Activated naive CD4-positive, alpha-beta T cell treated with anti-CD3 and anti-CD28 coated beads, Interleukin-2, amount 50 U/mL, for 16 hours (primary cell): ENCODE data around the gene RAB3A.
A peak's percentile ranks its signal among the peaks of the same experiment; 100 is the strongest.

Experiments
- DNase-seq: peaks from one replicate; pipeline ENCODE4 v3.0.0-alpha.2; 2020

The RAB3A gene

DNA sequence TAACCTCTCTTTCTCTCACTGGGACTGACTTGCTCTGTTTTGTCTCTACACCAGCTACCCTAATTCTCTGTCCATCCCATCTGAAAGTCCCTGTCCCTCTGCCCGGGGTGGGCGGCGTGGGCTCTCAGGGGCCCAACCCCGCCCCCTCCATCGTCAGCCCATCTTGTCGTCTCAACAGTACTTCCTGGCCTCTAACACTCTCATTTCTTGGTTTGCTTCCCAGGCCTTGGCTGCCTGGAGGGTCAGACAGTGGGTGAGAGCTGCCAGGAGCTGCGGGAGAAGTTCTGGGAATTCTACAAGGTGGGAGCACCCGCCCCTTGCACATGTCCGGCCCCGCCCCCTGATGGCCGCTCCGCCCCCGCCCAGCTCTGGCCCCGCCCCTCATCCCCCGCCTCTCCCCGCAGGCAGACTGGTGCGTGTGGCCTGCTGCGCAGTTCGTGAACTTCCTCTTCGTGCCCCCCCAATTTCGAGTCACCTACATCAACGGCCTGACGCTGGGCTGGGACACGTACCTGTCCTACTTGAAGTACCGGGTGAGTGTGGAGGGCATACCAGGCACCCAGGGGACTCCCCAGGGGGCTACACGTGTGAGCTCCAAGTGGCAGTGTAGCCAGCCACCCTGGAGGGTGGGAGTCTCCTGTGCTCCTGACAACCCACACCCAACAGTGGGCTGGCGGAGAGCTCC, 9.1 kb downstream of the RAB3A start:
- peak; percentile 29 for DNase-seq

DNA sequence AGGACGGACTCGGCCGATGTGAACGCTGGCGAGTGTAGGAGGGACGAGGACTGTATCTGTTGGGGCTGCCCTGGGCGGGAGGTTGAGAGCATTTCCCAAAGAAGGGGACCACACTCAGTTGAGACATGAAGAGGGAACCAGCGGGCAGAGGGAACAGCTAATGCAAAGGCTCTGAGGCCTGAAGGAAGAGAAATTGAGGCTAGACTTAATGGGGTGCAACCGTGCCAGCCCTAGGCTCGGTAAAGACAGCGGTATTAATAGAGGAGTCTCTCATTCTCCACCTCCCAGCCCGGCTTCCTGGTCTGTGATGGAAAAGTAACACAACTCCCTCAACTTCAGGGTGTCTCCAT, 9.7 kb downstream of the RAB3A start:
- DNase-seq = no peak

DNA sequence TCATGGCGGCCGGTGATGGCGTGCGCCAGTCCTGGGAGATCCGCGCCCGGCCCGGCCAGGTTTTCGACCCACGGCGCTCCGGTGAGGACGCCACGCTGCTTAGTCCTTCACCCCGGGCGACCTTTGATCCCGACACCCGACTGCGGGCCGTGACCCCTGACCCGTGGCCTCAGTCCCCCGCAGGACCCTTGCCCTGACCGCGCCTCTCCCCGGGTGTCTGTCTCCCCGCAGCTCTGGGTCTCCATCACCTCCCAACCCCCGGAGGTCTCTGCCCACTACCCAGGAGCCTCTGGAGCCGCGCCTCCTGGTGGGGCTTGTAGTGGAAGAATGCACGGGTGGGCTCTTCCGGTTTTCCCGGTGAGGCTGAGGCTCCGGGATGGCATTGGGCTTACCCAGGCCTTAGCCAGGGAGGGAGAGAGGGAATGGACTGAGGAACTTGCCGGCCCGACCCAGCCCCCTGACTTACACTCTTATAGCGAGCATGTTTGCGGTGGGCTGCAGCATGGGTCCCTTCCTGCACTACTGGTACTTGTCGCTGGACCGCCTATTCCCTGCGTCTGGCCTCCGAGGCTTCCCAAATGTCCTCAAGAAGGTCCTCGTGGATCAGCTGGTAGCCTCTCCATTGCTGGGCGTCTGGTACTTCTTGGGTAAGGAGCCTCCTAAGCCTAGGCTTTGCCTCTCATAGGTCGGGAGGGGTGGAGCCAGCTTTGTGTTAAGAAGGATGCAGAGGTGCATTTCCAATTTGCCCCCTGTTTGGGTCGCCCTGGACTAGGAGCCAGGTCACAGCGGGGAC, 10.3 kb downstream of the RAB3A start:
- DNase-seq = no peak

DNA sequence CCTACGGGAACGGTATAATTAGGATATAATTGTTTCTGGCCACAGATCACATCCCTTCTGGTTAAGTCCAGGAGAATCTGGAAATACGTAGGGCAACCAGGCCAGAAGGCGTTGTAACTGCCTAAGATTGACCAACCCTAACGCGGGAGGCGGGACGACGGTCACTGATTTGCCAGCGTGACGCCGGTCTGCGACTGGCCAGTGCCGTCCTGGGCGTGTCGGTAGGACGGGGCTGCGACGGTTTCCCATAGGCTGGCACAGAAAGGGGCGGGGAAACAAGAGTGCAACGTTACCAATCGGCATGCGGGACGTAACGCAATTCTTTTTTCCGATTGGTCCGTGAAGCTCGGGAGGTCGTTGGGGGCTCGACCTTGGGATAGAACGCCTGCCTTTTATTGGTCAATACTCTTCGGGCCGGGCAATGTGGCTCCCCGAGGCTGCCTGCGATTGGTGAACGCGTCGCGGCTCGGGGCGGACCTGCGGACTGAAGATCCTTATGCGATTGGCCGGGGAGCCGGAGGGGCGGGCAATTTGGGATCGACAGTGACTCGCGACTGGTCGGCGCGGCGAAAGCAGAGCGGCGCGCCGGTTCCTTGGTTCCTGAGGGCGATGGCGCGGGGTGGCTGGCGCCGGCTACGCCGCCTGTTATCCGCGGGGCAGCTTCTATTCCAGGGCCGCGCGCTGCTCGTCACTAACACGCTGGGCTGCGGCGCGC, 11.0 kb downstream of the RAB3A start, which contains the start of gene MPV17L2:
MPV17L2 (plus strand) TSS at position 546 of the 715 bp plus-strand sequence; CDS start at position 610, 64 bp downstream.
- peak; percentile 99 for DNase-seq

DNA sequence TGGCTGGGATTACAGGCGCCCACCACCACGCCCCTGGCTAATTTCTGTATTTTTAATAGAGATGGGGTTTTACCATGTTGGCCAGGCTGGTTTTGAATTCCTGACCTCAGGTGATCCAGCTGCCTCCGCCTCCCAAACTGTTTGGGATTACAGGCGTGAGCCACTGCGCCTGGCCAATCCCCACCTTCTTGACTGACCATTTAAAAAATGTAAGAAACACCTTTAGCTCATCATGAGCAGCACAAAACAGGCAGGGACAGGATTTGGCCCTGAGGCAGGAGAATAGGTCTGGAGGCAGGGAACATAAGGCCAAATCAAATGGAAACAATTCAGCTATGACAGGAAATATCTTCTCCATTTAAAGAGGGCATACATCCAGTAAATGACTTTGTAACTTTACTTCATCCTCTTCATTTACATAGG, 12.2 kb downstream of the RAB3A start:
- no peak for DNase-seq

DNA sequence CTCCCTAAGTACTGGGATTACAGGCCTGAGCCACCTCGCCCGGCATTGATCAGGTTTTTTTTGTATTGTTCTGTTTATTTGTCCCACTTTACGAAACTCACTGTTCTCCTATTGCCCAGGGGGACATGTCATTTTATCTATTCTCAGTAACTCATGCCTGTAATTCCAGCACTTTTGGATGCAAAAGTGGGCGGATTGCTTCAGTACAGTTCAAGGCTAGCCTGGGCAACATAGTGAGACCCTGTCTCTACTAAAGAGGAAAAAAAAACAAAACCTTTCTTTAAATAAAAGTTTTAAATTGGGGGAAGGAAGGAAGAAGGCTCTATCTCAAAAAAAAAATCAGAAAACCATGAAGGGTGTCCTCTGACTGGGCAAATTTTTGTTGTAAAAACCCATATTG, 13.6 kb downstream of the RAB3A start:
- DNase-seq = no peak

DNA sequence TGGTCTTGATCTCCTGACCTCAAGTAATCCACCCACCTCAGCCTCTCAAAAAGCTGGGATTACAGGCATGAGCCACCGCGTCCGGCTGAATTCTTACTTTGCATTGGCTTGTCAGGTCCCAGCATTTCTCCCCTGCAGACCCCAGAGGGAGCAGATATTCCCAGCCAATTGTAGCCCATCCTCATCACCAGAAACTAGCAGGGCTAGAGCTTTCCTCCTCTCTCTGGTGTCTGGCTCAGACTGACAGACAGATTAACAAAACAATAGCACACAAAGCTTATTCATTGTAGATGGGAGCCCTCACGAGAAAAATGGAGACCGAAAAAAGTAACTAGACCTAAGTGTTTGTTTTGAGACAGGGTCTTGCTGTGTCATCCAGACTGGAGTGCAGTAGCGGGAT, 18.3 kb downstream of the RAB3A start:
- no peak for DNase-seq

DNA sequence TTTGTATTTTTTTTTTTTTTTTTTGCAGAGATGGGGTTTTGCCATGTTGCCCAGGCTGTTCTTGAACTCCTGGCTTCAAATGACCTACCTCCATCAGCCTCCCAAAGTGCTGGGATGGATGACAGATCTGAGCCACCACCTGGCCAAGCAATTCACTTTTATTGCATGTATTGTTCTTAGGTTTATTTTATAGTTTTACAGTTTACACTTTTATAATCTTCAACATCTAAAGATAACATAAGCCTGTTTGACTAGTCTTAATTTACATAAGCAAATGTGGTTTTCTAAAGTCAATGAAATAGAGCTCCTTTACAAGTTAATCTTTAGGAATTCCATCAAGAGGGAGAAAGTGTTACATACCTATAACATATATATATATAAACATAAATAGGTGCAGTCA, 20.3 kb downstream of the RAB3A start:
- DNase-seq = no peak

DNA sequence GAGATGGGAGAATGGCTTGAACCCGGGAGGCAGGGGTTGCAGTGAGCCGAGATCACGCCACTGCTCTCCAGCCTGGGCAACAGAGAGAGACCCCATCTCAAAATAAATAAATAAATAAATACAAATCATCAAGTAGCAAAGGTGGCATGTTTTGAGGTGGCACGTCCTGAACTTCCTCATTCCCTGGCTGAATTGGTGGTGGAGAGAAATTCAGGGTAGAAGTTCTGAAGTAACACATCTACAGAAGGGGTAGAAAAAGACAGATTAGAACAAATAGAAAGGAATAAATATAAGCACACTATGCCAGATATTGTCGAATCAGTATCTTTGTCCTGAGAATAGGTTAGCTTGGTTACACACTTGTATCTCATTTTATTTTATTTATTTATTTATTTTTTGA, 23.9 kb downstream of the RAB3A start:
- no peak for DNase-seq

DNA sequence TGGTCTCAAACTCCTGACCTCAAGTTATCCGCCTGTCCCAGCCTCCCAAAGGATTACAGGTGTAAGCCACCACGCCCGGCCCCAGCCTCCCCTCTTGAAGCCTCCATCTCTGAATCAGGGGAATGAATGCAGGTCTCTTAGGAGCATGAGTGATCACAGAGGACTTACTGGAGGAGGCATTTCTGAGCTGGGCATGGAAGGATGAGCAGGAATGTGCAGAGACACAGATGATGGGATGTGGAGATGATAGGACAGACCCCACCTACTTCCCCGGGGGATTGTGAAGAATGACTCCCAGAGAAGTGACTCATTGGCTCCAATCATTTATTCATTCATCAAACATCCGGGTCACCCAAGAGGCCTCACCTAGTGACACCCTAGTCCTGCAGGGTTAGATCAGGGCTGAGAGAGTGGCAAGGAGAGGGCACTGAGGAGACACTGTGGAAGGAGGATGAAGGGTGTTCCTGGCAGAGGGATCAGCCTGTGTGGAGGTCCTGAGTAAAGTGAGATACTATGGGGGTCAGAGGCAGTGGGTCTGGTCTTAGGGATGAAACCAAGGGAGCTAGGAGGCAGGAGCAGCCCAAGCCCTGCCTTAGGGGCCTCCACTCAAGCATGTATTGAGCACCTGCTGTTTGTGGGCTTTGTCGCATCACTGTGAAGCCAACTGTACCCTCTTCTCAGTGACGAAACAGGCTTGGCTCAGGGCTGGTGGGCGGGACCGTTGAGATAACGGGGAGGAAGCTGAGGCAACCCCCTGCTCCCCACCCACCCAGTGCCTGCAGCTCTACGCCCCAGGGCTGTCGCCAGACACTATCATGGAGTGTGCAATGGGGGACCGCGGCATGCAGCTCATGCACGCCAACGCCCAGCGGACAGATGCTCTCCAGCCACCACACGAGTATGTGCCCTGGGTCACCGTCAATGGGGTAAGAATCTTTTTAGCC, 27.2 kb downstream of the RAB3A start:
- DNase-seq = no peak

DNA sequence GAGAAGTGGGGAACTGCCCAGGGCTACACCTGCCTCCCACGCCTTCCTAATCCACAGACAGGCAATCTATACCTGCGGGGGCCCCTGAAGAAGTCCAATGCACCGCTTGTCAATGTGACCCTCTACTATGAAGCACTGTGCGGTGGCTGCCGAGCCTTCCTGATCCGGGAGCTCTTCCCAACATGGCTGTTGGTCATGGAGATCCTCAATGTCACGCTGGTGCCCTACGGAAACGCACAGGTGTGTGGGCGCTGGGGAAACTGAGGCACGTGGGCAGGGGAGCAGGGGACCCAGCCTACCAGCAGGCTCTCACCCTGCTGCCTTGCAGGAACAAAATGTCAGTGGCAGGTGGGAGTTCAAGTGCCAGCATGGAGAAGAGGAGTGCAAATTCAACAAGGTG, 28.9 kb downstream of the RAB3A start:
- no peak for DNase-seq

DNA sequence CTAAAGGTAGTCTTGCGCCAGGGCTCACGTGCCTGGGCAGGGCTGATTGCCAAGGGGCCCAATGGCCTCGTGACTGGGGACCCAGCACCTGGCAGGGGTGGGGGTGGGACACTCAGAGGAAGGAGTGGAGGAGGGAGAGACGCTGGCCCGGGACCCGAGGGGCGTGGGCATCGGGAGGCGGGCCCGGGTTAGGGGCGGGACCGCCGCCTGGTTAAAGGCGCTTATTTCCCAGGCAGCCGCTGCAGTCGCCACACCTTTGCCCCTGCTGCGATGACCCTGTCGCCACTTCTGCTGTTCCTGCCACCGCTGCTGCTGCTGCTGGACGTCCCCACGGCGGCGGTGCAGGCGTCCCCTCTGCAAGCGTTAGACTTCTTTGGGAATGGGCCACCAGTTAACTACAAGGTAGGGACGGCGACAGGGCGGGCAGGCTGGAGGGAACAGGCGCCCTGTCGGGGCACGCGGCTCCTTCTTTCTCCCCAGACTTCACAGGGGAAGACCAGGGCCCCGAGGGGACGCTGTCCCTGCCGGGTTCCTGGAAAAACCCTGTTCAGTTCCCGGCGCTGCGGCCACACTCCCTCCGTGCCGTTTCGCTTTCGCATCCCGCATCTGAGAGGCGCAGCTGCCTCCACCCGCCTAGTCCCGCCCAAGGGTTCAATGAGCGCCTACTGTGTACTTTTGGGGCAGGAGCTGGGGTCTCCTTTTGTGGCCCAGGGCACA, 30.1 kb downstream of the RAB3A start, which contains the start of gene IFI30:
IFI30 (plus strand) TSS at position 242 of the 717 bp plus-strand sequence; CDS start at position 271, 29 bp downstream.
- peak; percentile 68 for DNase-seq

DNA sequence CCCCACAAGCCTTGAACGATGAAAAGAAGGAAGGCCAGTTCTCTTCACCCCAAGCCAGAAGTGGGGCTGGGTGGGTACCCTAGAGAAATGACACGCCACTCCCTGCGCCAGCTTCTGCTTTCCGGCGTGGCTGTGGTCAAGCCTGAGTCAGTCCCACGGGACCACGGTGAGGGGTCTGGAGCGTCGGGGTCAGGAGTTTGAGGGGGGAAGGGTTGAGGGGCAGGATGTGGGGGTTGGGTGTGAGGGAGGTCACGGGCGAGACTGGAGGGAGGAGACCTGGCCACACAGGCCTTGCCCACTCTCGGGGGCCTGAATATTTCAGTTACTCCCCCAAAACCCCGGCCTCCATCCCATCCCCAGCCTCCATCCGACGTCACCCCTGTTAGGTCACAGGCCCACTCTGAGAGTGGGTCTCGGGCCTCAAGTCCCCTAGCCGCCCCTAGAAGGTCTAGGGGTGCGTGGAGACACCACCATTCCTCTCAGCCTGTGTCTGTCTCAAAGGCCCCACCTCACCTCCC, 30.7 kb downstream of the RAB3A start:
- no peak for DNase-seq

DNA sequence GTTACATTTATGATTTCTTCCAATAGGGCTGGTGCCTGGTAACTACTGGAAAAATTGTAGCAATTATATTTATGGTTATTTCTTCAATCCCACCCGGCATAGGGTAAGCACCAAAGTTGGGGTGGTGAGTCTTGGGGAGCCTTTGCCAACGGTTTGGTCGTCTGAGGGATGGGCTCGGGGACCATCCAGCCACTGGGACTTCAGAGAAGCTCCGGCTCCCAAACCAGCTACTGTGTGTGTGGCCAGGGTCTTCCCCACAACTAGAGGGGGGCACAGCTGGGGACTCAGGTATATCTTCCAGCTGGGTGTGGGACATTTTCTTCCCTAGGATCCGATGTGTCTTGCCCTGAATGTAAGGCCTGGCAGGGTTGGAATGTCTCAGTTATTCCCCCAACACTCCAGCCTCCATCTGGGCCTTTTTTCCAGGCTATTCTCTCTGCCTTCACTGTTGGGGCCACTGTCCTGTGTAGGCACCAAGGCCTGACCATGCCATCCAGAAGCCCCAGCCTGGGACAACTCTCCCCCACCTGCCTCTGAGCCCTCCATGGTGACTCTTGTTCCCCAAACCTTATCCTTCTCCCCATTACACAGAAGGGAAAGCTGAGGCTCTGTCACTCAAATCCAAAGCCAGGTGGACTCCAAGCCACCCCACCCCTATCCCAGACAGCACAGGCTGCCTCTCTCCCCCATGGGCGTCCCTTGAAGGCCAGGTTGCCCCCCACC, 31.4 kb downstream of the RAB3A start:
- DNase-seq = no peak

DNA sequence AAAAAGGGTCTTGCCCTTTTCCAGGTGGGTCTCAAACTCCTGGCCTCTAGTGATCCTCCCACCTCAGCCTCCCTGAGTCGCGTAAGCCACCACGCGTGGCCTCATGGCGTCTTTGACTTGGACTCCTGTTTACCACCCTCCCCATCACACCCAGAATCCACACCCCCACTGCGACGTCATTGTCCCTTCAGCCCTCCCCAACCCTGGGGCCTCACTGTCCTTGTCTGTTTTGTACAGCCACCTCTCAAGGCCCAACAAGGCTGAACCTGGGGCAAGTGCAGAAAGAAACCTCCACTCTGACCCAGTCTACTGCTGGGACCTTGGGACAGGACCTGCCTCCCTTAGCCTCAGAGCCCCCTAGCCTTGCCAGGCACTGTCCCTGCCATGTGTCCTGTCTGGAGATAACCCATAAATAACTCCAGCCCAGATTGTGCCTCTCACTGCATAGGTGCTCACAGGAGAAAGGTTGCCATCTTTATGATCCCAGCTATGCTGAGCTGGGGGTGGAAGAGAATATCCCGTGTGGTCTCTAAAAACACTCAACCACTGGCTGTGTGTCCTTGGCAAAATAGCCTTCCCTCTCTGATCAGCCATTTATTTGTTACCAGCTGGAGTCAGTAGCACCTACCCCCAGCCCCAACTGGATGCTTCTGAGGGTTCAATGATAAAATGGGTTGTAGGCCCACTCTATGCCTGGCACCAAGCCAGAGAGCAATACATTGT, 32.1 kb downstream of the RAB3A start:
- DNase-seq = no peak

DNA sequence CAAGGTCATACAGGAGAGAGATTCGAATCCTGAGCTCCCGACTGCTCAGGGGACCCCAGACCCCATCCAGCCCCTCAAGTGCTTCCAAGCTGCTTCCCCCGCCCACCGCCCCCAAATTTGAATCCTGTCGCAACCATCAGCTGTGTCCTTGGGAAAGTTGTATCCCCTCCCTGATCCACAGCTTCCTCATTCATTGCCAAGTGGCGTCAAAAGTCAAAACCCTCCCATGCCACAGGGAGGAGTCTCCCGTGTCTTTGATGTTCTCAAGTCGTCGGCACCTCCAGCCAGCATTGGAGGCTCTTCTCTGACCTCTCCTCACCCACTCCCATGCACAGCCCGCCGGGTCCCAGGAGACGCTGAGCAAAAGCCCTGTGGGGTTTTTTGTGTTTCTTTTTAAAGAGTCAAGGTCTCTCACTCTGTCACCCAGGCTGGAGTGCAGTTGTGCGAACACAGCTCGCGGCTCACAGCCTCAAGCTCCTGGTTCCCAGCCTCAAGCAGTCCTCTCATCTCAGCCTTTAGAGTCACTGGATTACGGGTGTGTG, 33.1 kb downstream of the RAB3A start:
- no peak for DNase-seq

DNA sequence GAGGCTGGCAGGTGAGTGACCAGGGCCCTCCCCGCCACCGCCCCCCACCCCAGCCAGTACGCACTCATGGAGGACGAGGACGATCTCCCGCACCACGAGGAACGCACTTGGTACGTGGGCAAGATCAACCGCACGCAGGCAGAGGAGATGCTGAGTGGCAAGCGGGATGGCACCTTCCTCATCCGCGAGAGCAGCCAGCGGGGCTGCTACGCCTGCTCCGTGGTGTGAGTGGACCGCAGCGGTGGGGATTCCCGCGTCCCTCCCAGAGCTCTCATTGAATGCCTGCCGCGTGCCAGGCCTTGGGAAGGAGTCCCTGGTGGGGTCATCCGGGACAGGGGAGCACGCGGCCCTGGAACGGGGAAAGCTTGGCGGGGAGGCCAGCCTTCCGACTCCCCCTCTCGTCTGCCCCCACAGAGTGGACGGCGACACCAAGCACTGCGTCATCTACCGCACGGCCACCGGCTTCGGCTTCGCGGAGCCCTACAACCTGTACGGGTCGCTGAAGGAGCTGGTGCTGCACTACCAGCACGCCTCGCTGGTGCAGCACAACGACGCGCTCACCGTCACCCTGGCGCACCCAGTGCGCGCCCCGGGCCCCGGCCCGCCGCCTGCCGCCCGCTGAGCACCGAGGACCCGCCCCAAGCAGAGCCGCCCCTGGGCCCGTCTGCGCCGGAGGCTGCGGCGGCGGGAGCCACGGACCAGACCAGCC, 35.0 kb downstream of the RAB3A start:
- no peak for DNase-seq

DNA sequence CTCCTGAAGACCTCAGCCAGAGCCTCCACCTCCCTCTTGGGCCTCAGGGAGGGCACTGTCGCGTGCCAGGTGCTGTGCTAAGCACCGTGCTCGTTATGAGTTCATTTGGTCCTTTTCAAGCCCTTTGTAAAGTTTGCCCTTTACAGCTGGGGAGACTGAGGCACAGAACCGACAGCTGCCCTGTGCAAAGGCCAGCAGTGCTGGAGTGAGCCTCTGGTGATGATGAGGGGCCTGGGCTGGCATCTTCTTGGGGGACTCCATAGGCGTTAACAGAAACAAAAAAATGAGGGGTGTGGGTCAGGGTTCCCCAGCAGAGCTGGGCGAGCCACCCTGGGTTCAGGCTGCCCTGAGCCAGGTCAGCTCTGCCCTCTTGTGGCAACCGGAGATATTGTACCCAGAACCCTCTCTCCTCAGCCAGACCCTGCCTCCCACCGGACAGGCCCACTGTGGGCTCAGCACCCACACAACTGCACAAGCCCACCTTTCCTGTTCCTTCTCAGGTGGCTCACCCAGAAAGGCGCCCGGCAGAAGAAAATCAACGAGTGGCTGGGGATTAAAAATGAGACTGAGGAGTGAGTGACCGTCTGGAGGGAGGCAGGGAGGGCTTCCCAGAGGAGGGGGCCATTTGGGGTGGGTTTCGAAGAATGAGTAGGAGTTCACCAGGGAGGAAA, 35.7 kb downstream of the RAB3A start:
- DNase-seq = peak; percentile 64

DNA sequence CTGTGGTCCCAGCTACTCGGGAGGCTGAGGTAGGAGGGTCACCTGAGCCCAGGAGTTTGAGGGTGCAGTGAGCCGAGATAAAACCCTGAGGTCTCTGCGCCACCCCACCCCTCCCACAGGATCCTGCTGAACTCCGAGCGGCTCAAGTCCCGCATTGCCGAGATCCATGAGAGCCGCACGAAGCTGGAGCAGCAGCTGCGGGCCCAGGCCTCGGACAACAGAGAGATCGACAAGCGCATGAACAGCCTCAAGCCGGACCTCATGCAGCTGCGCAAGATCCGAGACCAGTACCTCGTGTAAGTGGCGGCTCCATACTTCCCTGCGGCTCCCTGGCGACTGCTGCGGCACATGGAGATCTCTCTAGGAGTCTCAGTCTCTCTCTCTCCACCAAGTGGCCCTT, 36.8 kb downstream of the RAB3A start:
- no peak for DNase-seq
